ENCODE data around the gene YWHAG.

- TF ChIP-seq TEAD4 (IDR thresholded peaks at IDR 0.05; ENCODE audit: borderline replicate concordance, insufficient read depth) = no peak
- TF ChIP-seq CTCF (IDR thresholded peaks at IDR 0.05) = no peak
Observed at GRCh38 chr7:76283254-76284159, 75.3 kb downstream of the YWHAG start.

Data from SK-N-SH (cell line).